ENCODE data around the gene ETV3. TPM values are rescaled to one million over a fixed set of nuclear protein-coding genes. Genes with fewer than 3 reads are reported as not detected.

The ETV3 gene
- total RNA-seq, 6 experiments from 2014 or later = 4.9 to 7.8 (median 6.5) TPM

DNA sequence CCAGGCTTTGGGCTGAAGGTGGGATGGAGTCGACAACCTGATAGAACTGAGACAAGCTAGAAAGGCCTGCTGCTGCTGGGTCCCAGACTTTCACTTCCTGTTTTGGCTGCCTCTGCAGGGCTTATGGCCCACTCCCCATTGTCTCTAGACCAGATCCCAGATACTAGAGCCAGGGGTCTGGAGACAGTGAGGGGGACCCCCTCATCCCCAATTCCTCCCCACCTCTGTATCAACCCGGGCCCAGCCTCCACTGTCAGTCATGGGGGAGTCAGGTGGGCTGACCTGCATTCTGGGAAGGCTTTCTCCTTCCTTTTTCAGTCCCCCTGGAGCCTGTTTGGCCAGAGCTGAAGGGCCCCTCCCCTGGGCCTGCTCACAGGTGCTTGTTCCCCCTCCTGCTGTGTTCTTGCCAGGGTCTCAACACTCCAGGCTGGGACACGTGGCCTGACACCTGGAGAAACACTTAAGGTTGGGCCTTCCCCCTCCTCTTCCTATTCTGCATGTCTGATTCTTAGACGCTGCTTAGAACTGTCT, 20.6 kb downstream of the ETV3 start:
- H3K27me3 ChIP-seq = no peaks in the 10 kb centered on the region
- no peaks in the 10 kb centered on the region for H3K9me3 ChIP-seq
- 69% methylated on average over 2 of the region's 4 CpGs for WGBS (ENCODE audit: insufficient coverage, low coverage, low lambda C conversion rate, missing lambda C conversion rate)
- no peak overlapping the region for H3K27ac ChIP-seq
- peaks cover 0 to 4% (median 0%) of the 10 kb centered on the region in 4 donors for H3K36me3 ChIP-seq
- TF ChIP-seq POLR2A (IDR thresholded peaks at IDR 0.05) = no peak
- TF ChIP-seq, protein P1, sequence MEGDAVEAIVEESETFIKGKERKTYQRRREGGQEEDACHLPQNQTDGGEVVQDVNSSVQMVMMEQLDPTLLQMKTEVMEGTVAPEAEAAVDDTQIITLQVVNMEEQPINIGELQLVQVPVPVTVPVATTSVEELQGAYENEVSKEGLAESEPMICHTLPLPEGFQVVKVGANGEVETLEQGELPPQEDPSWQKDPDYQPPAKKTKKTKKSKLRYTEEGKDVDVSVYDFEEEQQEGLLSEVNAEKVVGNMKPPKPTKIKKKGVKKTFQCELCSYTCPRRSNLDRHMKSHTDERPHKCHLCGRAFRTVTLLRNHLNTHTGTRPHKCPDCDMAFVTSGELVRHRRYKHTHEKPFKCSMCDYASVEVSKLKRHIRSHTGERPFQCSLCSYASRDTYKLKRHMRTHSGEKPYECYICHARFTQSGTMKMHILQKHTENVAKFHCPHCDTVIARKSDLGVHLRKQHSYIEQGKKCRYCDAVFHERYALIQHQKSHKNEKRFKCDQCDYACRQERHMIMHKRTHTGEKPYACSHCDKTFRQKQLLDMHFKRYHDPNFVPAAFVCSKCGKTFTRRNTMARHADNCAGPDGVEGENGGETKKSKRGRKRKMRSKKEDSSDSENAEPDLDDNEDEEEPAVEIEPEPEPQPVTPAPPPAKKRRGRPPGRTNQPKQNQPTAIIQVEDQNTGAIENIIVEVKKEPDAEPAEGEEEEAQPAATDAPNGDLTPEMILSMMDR (IDR thresholded peaks at IDR 0.05) = no peak
- intact Hi-C loops (cut with DNase I) = no loop called here
- H3K4me1 ChIP-seq = peaks cover 0 to 4% (median 0%) of the 10 kb centered on the region in 4 donors
- ATAC-seq (no peak), DNase-seq (no peak)
- H3K4me3 ChIP-seq = no peak overlapping the region

DNA sequence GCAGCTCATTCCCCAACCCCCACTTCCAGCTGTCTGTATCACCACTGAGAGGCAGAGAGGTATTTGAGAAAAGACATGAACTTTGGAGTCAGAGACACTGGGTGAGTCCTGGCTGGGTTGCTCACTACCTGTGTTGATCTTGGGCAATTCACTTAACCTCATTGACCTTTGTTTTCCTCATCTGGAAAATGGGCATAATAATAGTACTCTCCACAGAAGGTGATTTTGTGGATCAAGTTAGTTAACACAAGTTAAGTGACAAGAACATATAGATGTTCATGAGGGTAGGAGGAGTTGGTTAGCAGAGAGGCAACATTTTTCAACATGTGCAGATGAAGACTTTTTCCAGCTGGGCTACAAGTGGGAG, 21.5 kb downstream of the ETV3 start:
- Histone ChIP-seq H3K4me3 (no peak overlapping the region), H3K27ac (no peak overlapping the region), H3K9me3 (no peaks in the 10 kb centered on the region), H3K27me3 (no peaks in the 10 kb centered on the region), H3K36me3 (peaks cover 0 to 4% (median 0%) of the 10 kb centered on the region in 4 donors), H3K4me1 (peaks cover 0 to 4% (median 0%) of the 10 kb centered on the region in 4 donors)
- intact Hi-C loops (cut with DNase I) = no loop called here
- ATAC-seq (no peak), DNase-seq (no peak)
- TF ChIP-seq POLR2A (IDR thresholded peaks at IDR 0.05) = no peak

DNA sequence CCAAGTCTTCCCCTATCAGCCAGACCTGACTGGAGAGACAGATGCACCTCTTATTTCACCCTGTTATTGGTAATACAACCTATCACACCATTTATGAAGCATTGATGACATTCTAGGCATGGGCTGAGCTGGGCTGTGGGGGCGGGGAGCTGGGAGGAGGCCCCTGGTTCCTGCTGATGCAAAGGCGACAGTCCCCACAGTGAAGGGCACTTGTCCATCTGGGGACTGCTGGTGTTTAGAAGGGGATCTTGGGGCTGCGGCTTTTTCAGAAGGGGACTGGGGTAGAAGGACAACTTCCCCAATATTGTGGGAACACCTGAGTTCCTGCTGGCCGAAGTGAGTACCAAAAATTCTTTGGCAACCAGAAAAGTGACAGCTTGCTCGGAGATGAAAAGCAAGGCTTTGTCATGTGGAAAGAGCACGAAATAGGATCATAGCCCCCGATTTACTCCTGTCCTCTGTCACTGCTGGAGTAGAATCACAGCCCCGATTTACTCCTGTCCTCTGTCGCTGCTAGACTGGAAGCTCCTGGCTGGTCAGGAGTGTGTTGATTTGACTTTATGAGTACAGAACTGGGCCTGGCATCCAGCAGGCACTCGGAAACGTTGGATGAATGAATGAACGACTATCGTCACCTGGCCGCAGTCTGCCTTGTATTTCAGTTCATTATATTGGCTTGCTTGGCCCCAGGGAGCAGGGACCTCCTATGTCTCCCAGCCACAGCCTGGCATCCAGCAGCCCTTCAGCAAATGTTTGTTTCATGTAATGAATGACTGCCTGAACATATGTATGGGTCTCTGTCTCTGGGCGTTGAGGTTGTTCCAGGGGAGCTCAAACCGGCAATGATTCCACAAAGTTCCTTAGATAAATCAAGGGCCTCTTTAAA, 22.1 kb downstream of the ETV3 start:
- Histone ChIP-seq H3K36me3 (no peaks in the 10 kb centered on the region), H3K4me3 (no peak overlapping the region), H3K27me3 (no peaks in the 10 kb centered on the region), H3K9me3 (no peaks in the 10 kb centered on the region), H3K4me1 (peaks cover 0 to 4% (median 0%) of the 10 kb centered on the region in 4 donors), H3K27ac (no peak overlapping the region)
- WGBS (ENCODE audit: insufficient coverage, low coverage, low lambda C conversion rate, missing lambda C conversion rate) = 64% methylated on average over 8 of the region's 16 CpGs
- TF ChIP-seq, protein P1 (IDR thresholded peaks at IDR 0.05) = no peak
- TF ChIP-seq POLR2A (IDR thresholded peaks at IDR 0.05) = no peak
- ATAC-seq (no peak), DNase-seq (no peak)
- intact Hi-C loops (cut with DNase I) = no loop called here

DNA sequence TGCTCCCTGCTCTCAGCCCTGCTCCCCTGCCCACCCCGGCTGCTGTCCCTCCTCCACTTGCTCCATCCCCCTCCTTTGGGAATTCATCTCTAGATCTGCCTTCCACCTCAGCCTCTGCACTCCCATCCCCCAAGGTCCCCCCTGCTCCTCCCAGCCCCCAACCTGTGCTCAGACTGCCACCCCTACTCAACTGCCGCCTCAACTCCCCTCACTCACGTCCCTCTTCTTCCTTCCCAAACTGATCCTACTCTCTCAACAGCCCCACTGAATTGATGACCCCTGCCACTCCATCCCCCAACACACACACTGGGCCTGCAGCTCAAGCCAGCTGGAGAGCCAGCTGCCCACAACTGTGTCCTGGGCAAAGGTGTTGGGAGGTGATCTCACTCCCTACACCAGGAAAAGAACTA, 22.8 kb downstream of the ETV3 start:
- 44% methylated on average over 2 of the region's 3 CpGs for WGBS (ENCODE audit: insufficient coverage, low coverage, low lambda C conversion rate, missing lambda C conversion rate)
- H3K4me1 ChIP-seq = peaks cover 0 to 4% (median 0%) of the 10 kb centered on the region in 4 donors
- no peaks in the 10 kb centered on the region for H3K27me3 ChIP-seq
- no peak overlapping the region for H3K27ac ChIP-seq
- ATAC-seq (peak in 3 of 4 donors; percentile 24 to 91 (median 69)), DNase-seq (no peak)
- intact Hi-C loops (cut with DNase I) = no loop called here
- no peaks in the 10 kb centered on the region for H3K9me3 ChIP-seq
- no peaks in the 10 kb centered on the region for H3K36me3 ChIP-seq
- no peak overlapping the region for H3K4me3 ChIP-seq
- TF ChIP-seq, protein P1 (IDR thresholded peaks at IDR 0.05) = no peak
- no peak for TF ChIP-seq POLR2A (IDR thresholded peaks at IDR 0.05)
